Embryonic facial prominence (tissue), 1 donor: Measurements from ENCODE around the gene NOP10.
"Not testable (repeated sequence)": the region's sequence is repeated elsewhere in the genome, so short reads cannot be mapped to it uniquely, and the experiment has no call there.

Experiments
- DNase-seq: peaks from one replicate; pipeline ENCODE4 v3.0.0-alpha.2; 2016; ENCODE audit errors: extremely low spot score

Gene NOP10

DNA sequence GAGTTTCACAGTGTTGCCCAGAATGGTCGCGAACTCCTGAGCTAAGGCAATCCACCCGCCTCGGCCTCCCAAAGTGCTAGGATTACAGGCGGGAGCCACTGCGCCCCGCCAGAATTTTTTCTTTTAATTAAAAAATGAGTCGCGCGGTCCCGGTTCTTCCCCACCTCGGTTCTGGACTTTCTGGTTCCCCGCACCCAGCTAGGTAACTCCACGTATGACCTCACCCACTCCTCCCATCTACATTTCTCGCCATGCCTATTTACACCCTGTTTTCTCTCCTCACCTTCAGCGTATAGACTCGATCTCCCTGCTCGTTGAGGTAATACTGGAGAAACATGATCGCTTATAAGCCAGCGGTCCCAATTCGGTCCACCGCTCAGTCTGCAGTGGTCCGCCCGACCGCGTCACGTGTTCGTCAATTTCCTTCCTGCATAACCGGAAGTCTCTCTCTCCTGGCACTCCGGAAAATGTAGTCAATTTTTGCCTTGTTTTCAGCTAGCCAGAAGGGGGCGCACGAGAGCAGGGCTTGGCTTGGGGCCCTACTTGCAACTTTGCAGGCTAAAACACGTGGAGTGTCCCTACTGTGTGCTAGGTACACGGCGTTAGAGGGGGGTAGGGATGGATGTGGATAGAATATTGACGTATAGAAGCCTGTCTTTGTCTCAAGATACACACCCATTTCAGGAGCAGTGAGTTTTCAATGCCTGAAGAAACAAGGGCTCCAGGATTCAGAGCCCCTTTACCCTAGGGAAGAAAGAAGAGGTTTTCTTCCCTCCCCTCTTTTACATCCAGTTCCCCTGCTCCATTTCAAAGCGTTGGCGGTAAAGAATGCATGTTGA is at the start of gene NOP10, which contains the start of gene NUTM1:
Gene NOP10 (minus strand): TSS at position 400 of the 839 bp plus-strand sequence. CDS start 63 bp downstream, at position 337.
Gene NUTM1 (plus strand): TSS at position 579 of the 839 bp plus-strand sequence. CDS start 382 bp downstream, outside the sequence.
- peak; percentile 86 for DNase-seq

DNA sequence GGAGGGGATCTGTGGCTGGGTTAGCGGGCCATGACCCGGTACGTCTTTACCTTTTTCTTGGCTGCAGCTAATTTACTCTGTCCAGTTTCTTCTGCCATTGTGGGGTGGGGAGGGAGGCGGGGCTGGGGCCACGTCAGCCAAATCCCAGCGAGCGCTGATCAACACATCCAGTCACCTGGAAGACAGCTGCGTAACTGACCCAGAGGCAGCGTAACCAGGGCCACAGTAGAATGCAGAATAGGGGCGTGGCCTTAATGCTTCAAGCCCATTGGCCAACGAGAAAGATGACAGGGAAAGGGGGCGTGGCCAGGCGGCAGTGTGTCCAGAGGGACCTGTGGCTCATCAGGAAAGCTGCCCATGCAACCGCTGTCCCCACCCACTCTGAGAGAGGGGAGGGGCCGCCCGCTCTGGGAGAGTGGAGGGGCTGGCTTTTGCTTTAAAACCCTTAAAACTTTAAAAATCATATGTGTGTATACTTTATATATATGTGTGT is 46.7 kb upstream of the NOP10 start:
- not testable (repeated sequence) for DNase-seq

DNA sequence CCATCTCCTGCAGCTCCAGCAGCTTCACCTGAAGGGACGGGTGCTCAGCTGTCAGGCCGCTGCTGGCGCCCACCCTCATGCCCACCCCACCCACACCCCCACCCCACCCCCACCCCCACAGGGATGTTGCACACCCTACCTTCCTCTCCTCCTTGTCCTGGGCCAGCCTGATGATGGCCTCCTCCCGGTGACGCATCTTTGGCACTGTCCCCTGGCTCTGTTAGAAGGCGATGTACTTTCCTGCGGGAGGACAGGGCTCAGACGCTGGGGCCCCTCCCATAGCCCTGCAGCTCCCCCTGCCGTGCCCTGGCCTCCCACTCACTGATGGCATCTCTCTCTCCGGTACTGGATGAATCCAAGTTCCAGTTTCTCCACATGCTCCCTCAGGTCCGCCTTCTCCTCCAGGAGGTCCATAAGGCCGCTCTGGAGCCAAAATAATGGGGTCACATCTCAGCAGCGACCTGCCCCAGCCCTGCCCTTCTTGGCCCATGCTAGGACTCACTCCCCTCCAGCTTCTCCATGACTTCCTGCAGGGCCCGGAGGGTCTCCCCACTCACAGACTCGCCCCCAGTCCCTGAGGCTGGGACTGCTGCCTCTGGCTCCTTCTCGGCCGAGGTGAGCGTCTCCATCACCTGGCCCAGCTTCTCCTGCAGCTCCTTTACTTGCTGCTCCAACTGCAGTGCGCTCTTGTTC is 39.0 kb upstream of the NOP10 start:
- DNase-seq = not testable (repeated sequence)

DNA sequence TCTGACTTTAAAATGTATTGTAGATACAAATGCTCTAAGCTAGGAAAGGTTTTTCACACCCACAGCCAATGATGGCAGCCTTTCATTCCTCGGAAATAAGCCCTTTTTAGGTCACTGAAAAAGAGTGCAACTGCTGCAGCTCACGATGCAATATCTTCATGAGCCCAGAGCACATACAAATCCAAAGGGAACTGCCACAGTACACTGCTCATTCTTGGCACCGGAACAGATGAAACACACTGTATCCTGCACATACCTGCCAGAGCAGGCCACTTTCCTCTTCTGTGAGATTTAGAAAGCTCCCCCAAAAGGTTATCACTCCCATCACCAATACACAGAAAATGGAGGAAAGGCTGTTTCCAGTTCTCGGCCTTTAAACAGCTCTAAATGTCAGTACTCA is 37.6 kb upstream of the NOP10 start:
- not testable (repeated sequence) for DNase-seq

DNA sequence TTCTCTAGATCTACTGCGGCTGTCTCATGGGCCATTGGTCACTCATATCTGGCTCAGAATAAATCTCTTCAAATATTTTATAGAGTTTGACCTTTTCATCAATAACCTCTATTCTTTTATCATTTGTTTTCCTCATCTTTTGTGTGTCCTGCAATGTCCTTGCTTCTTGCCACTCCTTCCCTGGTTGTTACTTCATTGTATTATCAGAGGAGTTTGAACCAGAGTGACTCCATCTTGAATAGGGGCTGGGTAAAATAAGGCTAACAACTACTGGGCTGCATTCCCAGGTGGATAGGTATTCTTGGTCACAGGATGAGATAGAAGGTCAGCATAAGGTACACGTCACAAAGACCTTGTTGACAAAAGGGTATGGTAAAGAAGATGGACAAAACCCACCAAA is 33.9 kb upstream of the NOP10 start:
- no peak for DNase-seq

DNA sequence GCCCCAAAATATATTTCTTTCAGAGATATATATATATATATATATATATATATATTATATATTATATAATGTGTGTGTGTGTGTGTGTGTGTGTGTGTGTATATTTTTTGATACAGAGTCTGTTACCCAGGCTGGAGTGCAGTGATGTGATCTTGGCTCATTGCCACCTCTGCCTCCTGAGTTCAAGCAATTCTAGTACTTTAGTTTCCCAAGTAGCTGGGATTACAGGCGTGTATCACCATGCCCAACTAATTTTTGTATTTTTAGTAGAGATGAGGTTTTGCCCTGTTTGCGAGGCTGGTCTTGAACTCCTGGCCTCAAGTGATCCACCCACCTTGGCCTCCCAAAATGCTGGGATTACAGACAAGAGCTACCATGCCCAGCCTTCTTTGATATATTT is 32.6 kb upstream of the NOP10 start:
- not testable (repeated sequence) for DNase-seq

DNA sequence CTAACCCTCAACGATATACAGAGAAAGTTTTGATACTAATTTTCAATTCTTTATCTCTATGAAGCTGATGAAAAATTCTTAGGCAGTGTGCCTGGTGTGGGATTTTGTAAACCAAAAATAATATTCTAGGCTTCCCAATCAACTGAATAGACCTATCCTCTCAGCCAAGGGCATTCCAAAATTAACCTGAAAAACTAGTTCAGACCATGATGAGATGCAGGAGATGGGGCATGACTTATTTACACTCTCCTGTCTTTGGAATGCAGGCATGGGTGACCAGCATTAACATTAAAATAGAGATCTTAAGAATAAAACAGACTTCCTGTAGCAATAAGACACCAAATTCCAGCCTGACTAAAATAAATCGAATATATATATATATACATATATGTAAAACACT is 31.9 kb upstream of the NOP10 start:
- DNase-seq = no peak

DNA sequence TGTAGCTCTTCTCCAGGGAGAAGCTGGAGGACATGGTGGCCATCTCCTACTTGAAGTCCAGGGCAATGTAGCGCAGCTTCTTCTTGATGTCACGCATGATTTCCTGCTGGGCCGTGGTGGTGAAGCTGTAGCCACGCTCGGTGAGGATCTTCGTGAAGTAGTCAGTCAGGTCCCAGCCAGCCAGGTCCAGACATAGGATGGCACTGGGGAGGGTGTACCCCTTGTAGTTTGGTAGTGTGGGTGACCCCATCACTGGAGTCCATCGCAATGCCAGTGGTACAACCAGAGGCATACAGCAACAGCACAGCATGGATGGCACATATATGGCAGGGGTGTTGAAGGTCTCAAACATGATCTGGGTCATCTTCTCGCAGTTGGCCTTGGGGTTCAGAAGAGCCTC is 31.0 kb upstream of the NOP10 start:
- DNase-seq = no peak

DNA sequence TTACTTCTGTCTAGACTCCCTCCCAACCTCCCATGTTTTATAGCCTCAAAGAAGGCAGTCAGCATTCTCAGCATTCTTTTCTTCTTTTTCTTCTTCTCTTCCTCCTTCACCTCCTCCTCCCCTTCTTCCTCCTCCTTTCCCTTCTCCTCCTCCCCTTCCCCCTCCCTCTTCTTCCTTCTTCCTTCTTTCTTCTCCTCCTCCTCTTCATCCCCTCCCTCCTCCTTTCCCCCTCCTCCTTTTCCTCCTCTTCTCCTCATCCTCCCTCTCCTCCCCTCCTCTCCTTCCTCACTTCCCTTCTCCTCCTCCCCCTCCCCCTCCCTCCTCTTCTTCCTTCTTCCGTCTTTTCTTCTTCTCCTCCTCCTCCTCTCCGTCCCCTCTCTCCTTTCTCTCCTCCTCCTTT is 27.7 kb upstream of the NOP10 start:
- DNase-seq = no peak

DNA sequence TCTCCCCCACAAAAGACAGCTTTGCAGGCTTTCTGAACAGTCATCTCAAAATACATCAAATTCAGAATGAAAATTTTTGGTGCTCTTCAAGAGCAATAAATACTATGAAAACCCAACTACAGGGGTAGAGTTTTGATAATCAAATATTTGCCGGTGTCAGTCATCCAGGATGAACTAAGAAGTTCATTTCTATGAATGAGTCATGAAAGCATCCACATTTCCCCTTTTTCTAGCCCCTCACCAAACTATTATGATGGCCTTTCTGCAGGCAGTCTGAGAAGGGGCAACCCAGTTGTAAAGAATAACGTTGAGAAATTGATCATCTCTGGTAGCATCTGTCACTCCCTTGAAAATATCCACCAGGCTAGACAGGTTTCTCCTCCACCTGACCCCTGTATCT is 27.2 kb upstream of the NOP10 start:
- DNase-seq = no peak

DNA sequence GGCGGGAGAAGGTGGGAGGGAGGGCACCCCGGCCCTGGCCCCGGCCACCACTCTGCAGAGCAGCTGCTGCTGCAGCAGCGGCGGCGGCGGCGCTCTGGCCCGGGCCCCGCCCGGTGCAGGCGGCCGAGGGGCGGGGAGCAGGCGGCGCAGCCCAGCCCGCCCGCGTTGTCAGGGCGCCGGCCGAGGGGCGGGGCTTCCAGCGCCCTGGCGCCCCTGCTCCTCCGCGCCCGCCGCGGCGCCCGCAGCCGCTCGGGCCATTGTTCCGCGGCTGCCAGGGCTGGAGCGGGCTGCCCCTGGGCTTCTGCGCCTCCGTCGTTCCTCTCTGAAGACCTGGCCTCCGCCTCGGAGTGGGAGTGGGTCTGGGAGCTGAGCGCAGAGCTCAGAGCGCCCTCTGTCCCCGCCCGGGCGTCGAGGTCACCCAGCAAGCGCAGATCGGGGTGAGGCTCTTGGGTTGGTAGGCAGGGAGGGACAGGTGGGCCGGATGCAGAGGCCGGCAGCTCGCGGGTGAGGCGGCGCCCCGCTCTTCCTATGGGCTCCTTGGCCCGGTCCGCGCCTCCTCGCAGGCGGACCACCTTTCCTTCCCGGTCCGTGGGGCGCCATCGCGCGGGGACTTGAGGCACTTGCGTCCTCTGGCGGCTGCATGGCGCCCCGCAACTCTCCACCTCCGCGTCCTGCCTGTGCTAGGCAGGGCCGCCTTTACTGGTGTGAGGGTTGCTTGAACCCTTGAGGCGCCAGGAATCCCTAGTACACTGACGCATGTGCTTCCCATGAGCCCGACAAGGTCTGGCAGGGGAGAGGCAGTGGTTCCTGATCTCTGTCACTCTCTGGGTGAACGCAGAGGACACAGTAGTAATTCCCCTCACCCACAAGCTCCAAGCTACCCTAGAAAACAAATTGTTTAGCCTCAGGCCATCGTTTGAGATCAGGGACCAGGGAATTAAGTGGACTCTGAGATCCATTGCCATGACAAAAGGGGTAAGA is 24.5 kb upstream of the NOP10 start, which contains the start of gene LPCAT4:
Gene LPCAT4 (minus strand): TSS at position 96 of the 981 bp plus-strand sequence. CDS start 96 bp downstream, outside the sequence.
- DNase-seq = peak; percentile 45

DNA sequence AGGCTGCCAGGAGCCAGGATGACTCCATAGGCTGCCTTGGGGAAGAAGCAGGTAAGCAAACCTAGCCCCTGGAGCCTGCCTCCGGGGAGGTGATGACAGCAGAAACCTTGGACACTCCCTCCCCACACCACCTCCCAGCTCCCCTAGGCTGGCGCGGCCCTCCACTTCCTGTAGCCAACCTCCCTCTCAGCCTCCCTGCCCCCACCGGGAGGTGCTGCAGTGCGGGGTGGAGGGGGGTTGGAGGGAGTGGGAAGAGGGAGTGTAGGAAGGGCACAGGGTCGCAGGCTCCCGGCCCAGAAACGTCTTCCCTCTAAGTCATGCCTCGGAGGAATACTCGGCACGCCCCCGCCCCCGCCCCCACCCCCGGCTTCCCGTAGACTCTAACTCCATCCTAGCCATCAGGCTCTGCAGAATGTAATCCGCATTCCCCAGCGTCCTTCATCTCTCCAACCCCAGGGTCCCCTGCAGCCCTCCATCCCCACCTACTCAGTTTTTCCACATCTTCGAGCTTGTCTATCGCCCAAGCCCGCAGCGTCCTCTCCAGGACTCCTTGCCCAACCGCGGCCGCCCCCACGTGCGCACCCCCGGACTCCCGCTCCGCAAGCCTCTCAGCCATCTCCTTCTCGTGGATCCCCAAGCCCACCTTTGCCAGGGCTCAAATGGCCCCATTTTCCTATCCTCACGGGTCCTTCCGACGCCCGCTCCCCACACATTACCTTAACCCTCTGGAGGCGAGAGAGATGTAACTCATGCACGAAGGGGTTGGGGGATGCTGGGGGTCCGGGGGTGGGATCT is 23.5 kb upstream of the NOP10 start:
- no peak for DNase-seq

DNA sequence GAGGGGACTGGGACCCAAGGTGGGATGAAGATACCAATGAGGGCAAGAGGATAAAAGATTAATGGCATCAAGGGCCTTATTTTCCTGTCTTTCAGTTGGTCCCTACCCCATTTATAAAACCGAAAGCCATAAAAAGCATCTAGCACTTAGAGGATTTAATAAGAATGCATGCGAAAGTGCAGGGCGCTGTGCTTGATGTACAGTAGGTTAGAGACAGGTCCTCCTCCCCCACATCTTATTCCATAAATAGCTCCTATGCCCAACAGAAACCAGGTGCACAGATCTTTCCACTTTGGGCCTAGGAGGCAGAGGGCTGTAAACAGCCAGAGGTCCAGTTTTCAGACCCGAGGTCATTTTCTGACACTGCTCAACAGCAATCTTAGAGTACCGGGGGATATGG is 22.9 kb upstream of the NOP10 start:
- DNase-seq = no peak

DNA sequence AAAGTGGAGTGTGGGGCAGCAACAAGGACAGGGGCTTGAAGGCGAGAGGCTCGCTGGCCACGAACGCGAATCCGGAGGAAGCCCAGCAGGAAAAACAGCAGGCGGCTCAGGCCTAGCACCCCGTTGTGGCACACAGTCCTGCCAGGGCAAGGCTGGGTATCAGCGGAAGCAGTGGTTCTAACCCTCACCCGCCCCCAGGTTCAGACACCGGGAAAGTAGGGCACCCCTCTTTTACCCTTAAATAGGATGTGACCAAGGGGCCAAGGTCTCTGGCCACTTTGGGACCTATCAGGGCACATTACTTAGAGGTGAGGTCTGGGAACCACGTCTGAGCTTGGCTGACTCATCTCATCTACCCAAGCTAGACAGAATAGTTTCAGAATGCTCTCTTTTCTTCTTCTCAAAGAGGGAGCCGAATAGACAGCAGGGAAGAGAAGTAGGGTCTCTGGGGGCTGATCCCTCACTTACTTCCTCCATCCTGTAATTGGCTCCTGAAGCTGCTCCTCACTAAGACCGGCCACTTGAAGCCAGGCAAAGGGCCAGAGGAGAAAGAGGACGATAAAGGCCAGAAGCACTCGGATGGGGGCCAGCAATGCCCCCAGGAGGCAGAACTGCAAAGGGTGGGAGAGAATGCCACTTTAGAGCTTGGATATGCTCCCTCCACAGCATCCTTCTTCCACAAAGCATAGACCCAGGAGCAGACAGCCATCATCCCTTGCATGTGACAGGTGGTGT is 22.3 kb upstream of the NOP10 start:
- no peak for DNase-seq

DNA sequence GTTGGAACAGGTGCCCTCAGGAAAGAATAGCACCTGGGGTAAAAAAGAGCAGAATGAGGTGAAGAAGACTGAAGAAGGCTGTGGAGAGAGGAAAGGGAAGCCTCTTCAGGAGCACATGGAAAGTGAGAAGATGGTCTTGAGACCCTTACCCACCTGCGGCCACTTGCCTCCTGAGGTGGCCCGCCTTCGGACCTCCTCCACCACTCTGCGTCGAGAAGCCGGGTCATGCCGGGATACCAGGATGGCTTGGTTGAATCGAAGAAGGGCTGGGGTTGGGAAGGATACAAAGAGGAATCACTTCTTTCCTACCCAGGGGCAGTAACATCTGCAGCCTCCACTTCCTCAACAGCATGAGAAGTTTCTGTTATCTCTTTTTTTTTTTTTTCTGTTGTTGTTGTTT is 21.1 kb upstream of the NOP10 start:
- DNase-seq = no peak

DNA sequence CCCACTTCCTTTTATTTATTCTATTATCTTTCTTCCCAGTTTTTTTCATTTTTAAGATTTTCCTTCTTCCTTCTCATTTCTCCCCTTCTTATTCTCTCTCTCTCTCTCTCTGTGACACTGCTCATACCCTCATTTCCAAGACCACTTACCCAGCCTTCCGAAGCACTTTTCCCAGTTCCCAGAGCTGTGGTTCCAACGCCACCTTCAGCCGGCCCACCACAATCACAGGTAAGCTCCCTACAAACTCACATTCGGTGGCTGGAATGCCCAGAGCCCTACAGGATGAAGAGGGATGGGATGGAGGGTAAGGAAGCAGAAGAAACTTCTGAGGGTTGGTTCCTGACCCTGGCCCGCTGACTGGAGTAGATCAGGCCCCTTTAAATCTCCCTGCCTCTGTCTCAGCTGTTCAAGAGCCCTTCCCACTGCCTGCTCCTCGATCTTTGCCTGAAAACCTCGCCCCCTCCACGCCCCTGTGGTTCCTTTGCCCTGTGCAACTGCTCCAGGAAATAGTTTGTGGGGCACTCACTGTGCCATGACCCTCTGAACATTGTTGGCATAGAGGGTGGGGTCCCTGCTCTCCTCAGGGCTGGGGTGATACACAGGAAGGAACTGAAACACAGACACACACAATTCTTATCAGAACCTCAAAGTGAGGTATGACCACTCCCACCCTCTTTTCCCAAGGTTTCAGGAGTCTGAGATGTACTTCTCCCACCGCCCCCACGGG is 19.3 kb upstream of the NOP10 start:
- DNase-seq = no peak

DNA sequence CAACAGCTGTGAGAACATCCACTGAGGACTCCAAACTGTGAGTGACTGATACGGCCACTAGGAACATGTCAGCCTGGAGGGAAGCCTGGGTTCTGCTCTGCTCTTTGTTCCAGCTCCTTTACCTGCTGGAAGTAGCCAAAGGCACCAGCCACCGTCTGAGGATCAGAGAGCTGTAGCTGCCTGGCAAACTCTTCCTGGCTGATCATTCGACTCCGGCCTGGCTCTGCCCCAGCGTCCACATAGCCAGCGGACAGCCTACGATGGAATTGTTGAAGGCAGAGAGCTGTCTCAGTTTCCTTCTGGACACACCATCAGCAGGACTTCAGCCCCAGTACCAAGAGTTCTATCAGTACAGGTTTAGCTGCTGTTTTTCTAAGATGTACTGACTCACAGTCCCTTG is 18.3 kb upstream of the NOP10 start:
- no peak for DNase-seq

DNA sequence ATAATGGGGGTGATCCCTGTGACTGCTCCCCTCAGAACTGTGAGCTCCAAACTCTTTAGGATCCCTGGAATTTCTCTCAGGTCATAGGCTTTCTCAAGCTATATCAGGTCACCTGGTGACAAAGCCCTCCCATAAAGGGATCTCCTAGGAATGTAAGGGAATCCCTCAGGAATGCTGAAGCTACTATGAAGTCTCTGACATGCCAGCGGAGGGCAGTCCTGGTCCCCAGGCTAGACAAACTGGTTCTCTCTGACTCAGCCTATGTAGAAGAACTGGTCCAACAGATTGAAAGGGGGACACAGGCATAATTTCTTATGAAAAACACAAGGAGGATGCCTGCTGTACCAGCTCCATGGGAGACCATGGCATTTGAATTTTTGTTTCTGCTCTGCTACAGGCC is 17.4 kb upstream of the NOP10 start:
- DNase-seq = no peak

DNA sequence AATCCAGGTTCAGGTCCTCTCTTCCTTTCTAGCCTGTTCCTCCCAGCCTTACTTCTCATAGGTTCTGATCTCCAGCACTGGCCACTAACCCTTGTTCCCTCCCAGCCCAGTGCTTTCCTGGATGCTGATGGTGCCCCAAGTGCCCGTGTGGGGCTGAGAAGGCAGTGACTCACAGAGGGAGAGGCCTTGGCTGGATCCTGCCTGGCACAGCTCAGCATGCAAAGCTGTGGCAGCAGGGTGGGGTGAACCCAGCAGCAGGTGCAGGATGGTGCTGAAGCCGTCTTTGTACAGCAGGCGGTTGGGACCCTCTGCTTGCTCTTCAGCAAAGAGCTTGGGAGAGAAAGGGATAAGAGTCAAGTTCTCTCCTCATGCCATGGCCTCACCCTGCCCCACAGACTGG is 16.5 kb upstream of the NOP10 start:
- DNase-seq = no peak
